Activated CD4-positive, alpha-beta T cell treated with anti-CD3 and anti-CD28 coated beads, Interleukin-2, Interleukin-4, amounts not matched to agents 100 ng/mL and 50 ng/mL, durations not matched to agents 16 hours and 8 hours (primary cell): ENCODE results near the gene UVRAG.
"Not testable (repeated sequence)": the region's sequence is repeated elsewhere in the genome, so short reads cannot be mapped to it uniquely, and the experiment has no call there.

Source experiments
- DNase-seq: peaks from one replicate; pipeline ENCODE4 v3.0.0-alpha.2; 2020; ENCODE audit warnings: low spot score

The UVRAG gene

GRCh38 chr11:75879737-75880136 is 64.7 kb downstream of the UVRAG start:
- no peak for DNase-seq

- not testable (repeated sequence) for DNase-seq
These were observed 65.3 kb downstream of the UVRAG start for GRCh38 chr11:75880343-75880742.

GRCh38 chr11:75884321-75884720 is 69.3 kb downstream of the UVRAG start:
- no peak for DNase-seq

GRCh38 chr11:75888416-75888815 is 73.4 kb downstream of the UVRAG start:
- no peak for DNase-seq

- DNase-seq, result no peak
These were observed 77.1 kb downstream of the UVRAG start for GRCh38 chr11:75891947-75892739.

GRCh38 chr11:75893251-75893650 is 78.2 kb downstream of the UVRAG start:
- no peak for DNase-seq

GRCh38 chr11:75894036-75894585 is 79.1 kb downstream of the UVRAG start:
- peak; percentile 18 for DNase-seq

GRCh38 chr11:75896843-75897419 is 81.9 kb downstream of the UVRAG start:
- peak; percentile 48 for DNase-seq

GRCh38 chr11:75898871-75899270 is 83.9 kb downstream of the UVRAG start:
- DNase-seq, result no peak

GRCh38 chr11:75899806-75900205 is 84.8 kb downstream of the UVRAG start:
- no peak for DNase-seq

GRCh38 chr11:75900848-75901247 is 85.8 kb downstream of the UVRAG start:
- DNase-seq, result no peak

GRCh38 chr11:75902631-75903030 is 87.6 kb downstream of the UVRAG start:
- no peak for DNase-seq

- no peak for DNase-seq
These were observed 88.3 kb downstream of the UVRAG start for GRCh38 chr11:75903276-75903675.

- DNase-seq, result no peak
These were observed 90.4 kb downstream of the UVRAG start for GRCh38 chr11:75905434-75905833.

GRCh38 chr11:75907906-75908527 is 93.0 kb downstream of the UVRAG start:
- DNase-seq, result peak; percentile 14

- DNase-seq, result no peak
These were observed 95.6 kb downstream of the UVRAG start for GRCh38 chr11:75910426-75911145.

GRCh38 chr11:75911459-75911858 is 96.4 kb downstream of the UVRAG start:
- DNase-seq, result no peak

GRCh38 chr11:75913984-75914383 is 99.0 kb downstream of the UVRAG start:
- no peak for DNase-seq

GRCh38 chr11:75916882-75917281 is 101.9 kb downstream of the UVRAG start:
- no peak for DNase-seq

GRCh38 chr11:75918331-75918730 is 103.3 kb downstream of the UVRAG start:
- no peak for DNase-seq

- DNase-seq, result no peak
These were observed 104.5 kb downstream of the UVRAG start for GRCh38 chr11:75919525-75919924.

- DNase-seq, result no peak
These were observed 105.8 kb downstream of the UVRAG start for GRCh38 chr11:75920848-75921247.
